Measurements from ENCODE around the gene SNX17.
A peak's percentile ranks its signal among the peaks of the same experiment; 100 is the strongest.
"Not testable (repeated sequence)": the region's sequence is repeated elsewhere in the genome, so short reads cannot be mapped to it uniquely, and the experiment has no call there.

The SNX17 gene

DNA sequence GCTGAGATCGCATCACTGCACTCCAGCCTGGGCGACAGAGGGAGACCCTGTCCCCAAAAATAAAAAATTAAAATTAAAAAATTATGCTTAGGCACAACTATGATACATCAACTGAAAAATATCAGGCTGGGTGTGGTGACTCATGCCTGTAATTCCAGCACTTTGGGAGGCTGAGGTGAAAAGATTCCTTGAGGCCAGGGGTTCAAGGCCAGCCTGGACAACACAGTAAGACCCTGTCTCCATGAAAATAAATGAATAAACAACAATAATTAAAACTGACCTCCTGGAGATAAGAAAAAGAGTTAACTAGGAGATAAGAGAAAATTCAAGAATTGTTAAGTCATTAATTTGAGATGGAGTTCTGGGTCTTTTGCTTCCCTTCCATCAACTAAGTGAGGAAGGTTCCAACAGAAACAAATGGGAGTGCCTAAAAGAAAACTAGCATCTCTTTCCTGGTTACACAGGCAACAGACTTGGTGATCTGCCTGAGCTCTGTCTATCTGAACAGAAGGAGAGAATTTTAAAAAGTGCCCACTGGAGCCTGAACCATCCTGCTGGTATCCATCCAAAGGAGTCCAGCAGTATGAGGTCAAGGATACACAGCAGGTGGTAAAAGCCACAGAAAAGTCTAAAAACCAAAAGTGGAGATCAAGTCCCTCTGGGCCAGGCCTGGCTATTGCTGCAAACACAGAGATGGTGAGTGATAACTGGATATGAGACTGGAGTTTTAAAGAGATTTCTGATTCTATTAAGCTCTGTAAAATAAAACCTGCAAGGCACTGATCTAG, 30.1 kb downstream of the SNX17 start:
- DNase-seq = no peak

GRCh38 chr2:27407798-27408491, 37.5 kb downstream of the SNX17 start:
- peak; percentile 79 for DNase-seq

- DNase-seq = no peak
Observed at GRCh38 chr2:27408601-27409320, 38.3 kb downstream of the SNX17 start.

DNA sequence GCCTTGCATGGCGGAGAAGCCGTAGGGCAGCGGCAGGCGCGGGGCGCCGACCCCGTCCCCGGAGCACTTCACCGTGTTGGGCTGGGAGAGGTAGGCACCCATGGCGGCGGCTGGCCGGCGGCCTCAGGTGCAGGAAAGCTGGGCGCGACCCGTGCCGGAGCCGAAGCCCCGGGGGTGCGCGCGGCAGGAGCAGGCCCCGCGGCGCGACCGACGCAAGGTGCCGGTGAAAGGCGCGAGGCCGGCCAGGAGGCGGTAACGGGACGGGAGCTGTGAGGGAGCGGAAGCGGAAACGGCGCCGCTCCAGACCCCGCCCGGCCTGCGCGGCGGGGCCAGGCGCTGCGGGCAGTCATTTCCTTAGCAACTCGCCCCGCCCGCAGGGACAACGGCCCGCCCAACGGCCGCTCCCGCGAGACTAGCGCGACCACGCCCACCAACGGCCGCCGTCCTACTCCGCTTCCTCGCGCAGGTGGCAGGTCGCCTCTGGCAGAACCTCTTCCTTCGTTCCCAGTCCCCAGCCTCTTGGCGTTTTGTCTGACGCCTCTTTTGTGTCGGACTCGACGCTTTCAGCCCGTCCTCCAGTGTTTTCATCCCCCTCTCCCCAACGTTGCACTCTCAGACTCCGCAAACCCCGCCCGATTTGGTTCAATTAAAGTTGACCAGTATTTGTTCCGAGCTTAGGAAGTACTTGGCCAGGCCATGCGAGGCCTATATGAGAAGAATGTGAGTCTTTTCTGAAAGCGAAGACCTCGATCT, 39.1 kb downstream of the SNX17 start, which contains the start of gene PPM1G:
Gene PPM1G, minus strand, starts transcription at position 271 of the 753 bp plus-strand sequence. Its CDS starts 169 bp downstream, at position 102.
- DNase-seq = peak; percentile 92

DNA sequence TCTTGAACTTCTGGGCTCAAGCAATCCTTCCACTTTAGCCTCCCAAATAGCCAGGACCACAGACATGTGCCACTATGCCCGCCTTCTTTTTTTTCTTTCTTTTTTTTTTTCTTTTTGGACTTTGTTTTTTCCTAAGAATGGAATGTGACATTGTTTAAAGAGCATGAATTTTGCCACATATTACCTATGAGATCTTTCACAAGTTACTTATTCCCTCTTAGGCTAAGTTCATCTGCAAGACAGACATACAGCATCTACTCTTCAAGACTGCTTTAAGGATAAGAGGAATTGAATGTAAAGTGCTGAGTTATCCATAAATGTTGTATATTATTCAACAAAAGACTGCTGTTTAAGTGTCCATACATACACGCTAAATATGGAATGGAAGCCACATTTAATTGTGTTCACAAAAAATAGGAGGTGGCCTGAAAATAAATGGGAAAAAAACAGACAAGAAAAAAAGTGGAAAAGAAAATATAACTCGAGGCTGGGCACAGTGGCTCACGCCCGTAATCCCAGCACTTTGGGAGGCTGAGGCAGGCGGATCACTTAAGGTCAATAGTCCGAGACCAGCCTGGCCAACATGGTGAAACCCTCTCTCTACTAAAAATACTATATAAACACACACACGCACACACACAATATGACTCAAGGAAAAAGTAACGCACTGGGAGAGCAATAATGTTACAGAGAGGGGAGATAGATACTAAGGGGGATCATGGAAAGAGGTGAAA, 42.2 kb downstream of the SNX17 start:
- no peak for DNase-seq

DNA sequence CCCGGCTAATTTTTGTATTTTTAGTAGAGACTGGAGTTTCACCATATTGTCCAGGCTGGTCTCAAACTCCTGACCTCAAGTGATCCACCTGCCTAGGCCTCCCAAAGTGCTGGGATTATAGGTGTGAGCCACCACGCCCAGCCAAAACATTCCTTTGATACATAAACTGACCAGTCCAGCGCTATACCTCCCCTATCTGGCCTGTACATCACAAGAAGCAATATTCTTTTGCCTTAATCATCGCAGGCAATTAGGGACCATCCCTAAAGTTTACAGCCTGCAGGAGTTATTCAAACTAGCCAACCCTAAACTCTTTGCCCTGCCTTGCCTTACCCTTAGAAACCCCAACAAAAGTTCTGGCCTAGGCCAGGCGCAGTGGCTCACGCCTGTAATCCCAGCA, 45.7 kb downstream of the SNX17 start:
- no peak for DNase-seq

DNA sequence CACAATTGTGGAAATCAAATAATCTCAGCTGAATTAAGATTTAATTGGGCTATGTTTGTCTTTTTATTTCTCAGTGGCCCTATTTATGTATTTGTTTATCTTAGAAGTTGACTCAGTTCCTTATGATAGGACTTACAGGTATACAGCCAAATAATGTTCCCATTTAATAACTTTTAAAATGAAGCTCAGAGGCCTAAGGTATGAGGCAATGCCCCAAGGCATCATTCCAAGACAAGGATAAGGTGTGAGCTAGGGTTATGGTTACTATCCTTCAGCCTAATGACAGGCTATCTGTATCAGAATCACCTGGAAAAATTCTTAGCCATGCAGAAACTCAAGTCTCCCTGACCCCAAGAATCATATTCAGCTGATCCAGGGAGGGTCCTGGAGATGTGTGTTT, 50.6 kb downstream of the SNX17 start:
- no peak for DNase-seq

GRCh38 chr2:27421660-27422250, 51.3 kb downstream of the SNX17 start:
- DNase-seq = no peak

GRCh38 chr2:27422958-27423357, 52.5 kb downstream of the SNX17 start:
- no peak for DNase-seq

DNA sequence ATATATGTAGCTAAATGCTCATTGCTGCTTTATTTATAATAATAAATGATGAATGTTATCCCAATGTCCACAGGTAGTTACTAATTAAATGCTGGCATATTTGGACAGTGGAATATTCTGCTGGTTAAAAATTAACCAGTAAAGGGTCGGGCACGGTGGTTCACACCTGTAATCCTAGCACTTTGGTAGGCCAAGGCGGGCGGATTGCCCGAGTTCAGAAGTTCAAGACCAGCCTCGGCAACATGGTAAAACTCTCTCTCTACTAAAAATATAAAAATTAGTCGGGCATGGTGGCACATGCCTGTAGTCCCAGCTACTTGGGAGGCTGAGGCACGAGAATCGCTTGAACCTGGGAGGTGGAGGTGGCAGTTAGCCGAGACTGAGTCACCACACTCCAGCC, 54.6 kb downstream of the SNX17 start:
- DNase-seq = not testable (repeated sequence)
